HG03025 (cell line): Measurements from ENCODE around the gene REV1.
"Not testable (repeated sequence)": the region's sequence is repeated elsewhere in the genome, so short reads cannot be mapped to it uniquely, and the experiment has no call there.

Experiments
- ATAC-seq: cut with Tn5 transposase; IDR thresholded peaks from one replicate; pipeline ENCODE4 v1.9.1; 2021; ENCODE audit warnings: mild to moderate bottlenecking, moderate library complexity; ENCODE audit not compliant: unreplicated experiment, low FRiP score

Gene REV1

GRCh38 chr2:99373144-99373543 lies 116.7 kb downstream of the REV1 start:
- ATAC-seq: no peak

GRCh38 chr2:99368854-99369253 lies 121.0 kb downstream of the REV1 start:
- not testable (repeated sequence) for ATAC-seq

- no peak for ATAC-seq
These were observed 124.2 kb downstream of the REV1 start for GRCh38 chr2:99365661-99366060.

GRCh38 chr2:99356853-99357252 lies 133.0 kb downstream of the REV1 start:
- no peak for ATAC-seq

- not testable (repeated sequence) for ATAC-seq
These were observed 135.0 kb downstream of the REV1 start for GRCh38 chr2:99354825-99355224.

GRCh38 chr2:99354070-99354469 lies 135.7 kb downstream of the REV1 start:
- no peak for ATAC-seq
